Liver (tissue), 9 donors: Measurements from ENCODE around the gene KLHDC3. TPM values are rescaled to one million over a fixed set of nuclear protein-coding genes. Genes with fewer than 3 reads are reported as not detected.

Source experiments
- DNase-seq: peaks from one replicate; pipeline ENCODE4 v3.0.0-alpha.2; 2017; ENCODE audit warnings: low spot score
- H3K27ac ChIP-seq, 2 donors: one replicate each; pipeline ENCODE4 v1.7.0; 2013; ENCODE audit warnings: inconsistent platforms in 2 of 2, low read length in 2 of 2, control low read depth in 1 of 2, low read depth in 1 of 2, mild to moderate bottlenecking in 1 of 2
- H3K27me3 ChIP-seq, 4 donors: one replicate each; pipeline versions ENCODE4 v1.6.1 to v1.7.0; 2013; ENCODE audit warnings: low read length in 3 of 4, inconsistent platforms in 1 of 4, mild to moderate bottlenecking in 1 of 4, moderate library complexity in 1 of 4; ENCODE audit not compliant: control insufficient read depth in 4 of 4, insufficient read depth in 4 of 4
- H3K36me3 ChIP-seq, 4 donors: one replicate each; pipeline versions ENCODE4 v1.6.1 to v1.7.0; 2013; ENCODE audit warnings: low read length in 3 of 4, mild to moderate bottlenecking in 3 of 4, low read depth in 1 of 4, moderate library complexity in 1 of 4; ENCODE audit not compliant: control insufficient read depth in 4 of 4, insufficient read depth in 3 of 4
- H3K4me1 ChIP-seq, 4 donors: one replicate each; pipeline versions ENCODE4 v1.6.1 to v1.7.0; 2013; ENCODE audit warnings: low read length in 3 of 4, mild to moderate bottlenecking in 3 of 4, moderate library complexity in 1 of 4; ENCODE audit not compliant: control insufficient read depth in 4 of 4, insufficient read depth in 4 of 4
- H3K4me3 ChIP-seq, 3 donors: one replicate each; pipeline versions ENCODE4 v1.6.1 to v1.7.0; 2013; ENCODE audit warnings: low read length in 3 of 3, control low read depth in 1 of 3, low read depth in 1 of 3, mild to moderate bottlenecking in 1 of 3
- H3K9ac ChIP-seq, 2 donors: one replicate each; pipeline ENCODE4 v1.7.0; 2013; ENCODE audit warnings: low read length in 2 of 2, mild to moderate bottlenecking in 2 of 2, moderate library complexity in 2 of 2, control low read depth in 1 of 2, low read depth in 1 of 2
- H3K9me3 ChIP-seq, 4 donors: one replicate each; pipeline versions ENCODE4 v1.6.1 to v1.7.0; 2013; ENCODE audit warnings: low read length in 3 of 4; ENCODE audit not compliant: control insufficient read depth in 4 of 4
- EGR1 ChIP-seq, 2 donors: IDR thresholded peaks; 2 replicates each; pipeline ENCODE4 v1.6.1; 2016 to 2018; ENCODE audit warnings: antibody characterized with exemption in 2 of 2, low read depth in 2 of 2
- FOXA1 ChIP-seq: IDR thresholded peaks from 2 replicates; pipeline ENCODE4 v1.6.1; 2016; ENCODE audit warnings: antibody characterized with exemption
- FOXA2 ChIP-seq: IDR thresholded peaks from 2 replicates; pipeline ENCODE4 v1.6.1; 2016; ENCODE audit warnings: antibody characterized with exemption
- HNF4A ChIP-seq, 2 donors: conservative IDR thresholded peaks; 2 replicates each; pipeline ENCODE4 v1.6.1; 2016; ENCODE audit warnings: antibody characterized with exemption in 2 of 2, mild to moderate bottlenecking in 2 of 2
- HNF4G ChIP-seq: IDR thresholded peaks from 2 replicates; pipeline ENCODE4 v1.6.1; 2016; ENCODE audit warnings: antibody characterized with exemption
- JUND ChIP-seq, 2 donors: IDR thresholded peaks; 2 replicates each; pipeline ENCODE4 v1.6.1; 2016; ENCODE audit warnings: antibody characterized with exemption in 2 of 2
- NR2F2 ChIP-seq: IDR thresholded peaks from 2 replicates; pipeline ENCODE4 v1.6.1; 2016; ENCODE audit warnings: antibody characterized with exemption
- RAD21 ChIP-seq, 2 donors: IDR thresholded peaks; 2 replicates each; pipeline ENCODE4 v1.6.1; 2016; ENCODE audit warnings: antibody characterized with exemption in 2 of 2, mild to moderate bottlenecking in 2 of 2
- REST ChIP-seq: IDR thresholded peaks from 2 replicates; pipeline ENCODE4 v1.6.1; 2016; ENCODE audit warnings: antibody characterized with exemption, mild to moderate bottlenecking
- RXRA ChIP-seq, 2 donors: IDR thresholded peaks; 2 replicates each; pipeline ENCODE4 v1.6.1; 2017 to 2018; ENCODE audit warnings: antibody characterized with exemption in 2 of 2, mild to moderate bottlenecking in 1 of 2
- SP1 ChIP-seq: IDR thresholded peaks from 2 replicates; pipeline ENCODE4 v1.6.1; 2018; ENCODE audit warnings: antibody characterized with exemption, mild to moderate bottlenecking
- TAF1 ChIP-seq: conservative IDR thresholded peaks from 2 replicates; pipeline ENCODE4 v1.6.1; 2016; ENCODE audit warnings: antibody characterized with exemption, mild to moderate bottlenecking
- YY1 ChIP-seq: IDR thresholded peaks from 2 replicates; pipeline ENCODE4 v1.6.1; 2016; ENCODE audit warnings: antibody characterized with exemption, mild to moderate bottlenecking
- ZBTB33 ChIP-seq: IDR thresholded peaks from 2 replicates; pipeline ENCODE4 v1.6.1; 2016; ENCODE audit warnings: antibody characterized with exemption
- WGBS: extraction: QIAGEN DNeasy Blood & Tissue Kit; methylation state at CpG from one replicate; pipeline ENCODE4 v1.1.7; 2013; 5-methylcytosine and 5-hydroxymethylcytosine counted together
- polyA plus RNA-seq, 2 donors: library from polyadenylated mRNA; stranded (reverse) in 1 of 2; unstranded in 1 of 2; fragments of 200-250 nt in 1 of 2; fragments of >200 nt in 1 of 2; fragmentation: Nextera tagmentation in 1 of 2; extraction: Ambion mirVana in 1 of 2; gene quantifications; one replicate each; pipeline versions ENCODE4 v1.2.1 to v1.2.3, GENCODE V29; 2013 to 2015
- total RNA-seq, 2 donors: library from RNA; depleted of rRNA; stranded (reverse); fragments of >200 nt; gene quantifications; one replicate each; pipeline ENCODE4 v1.2.3, GENCODE V29; 2014
- TF ChIP-seq, protein P1 (sequence below): IDR thresholded peaks from 2 replicates; pipeline ENCODE4 v1.6.1; 2016; ENCODE audit warnings: antibody characterized with exemption
- TF ChIP-seq, protein P2 (sequence below): fragments of 150-350 bp; IDR thresholded peaks from 2 replicates; pipeline ENCODE4 v1.5.1; 2017; ENCODE audit warnings: improper control_type of control experiment, low read depth, low read length; ENCODE audit not compliant: missing input control
- TF ChIP-seq, protein P3 (sequence below): IDR thresholded peaks from 2 replicates; pipeline ENCODE4 v1.6.1; 2016; ENCODE audit warnings: antibody characterized with exemption
- donor health status: healthy.
- donor health status: healthy.
- donor health status: healthy.
- donor health status: healthy.
- donor health status: healthy.

KLHDC3 gene
- total and polyA plus RNA-seq, 4 donors = 30.9 to 66.5 (median 50.6) TPM

GRCh38 chr6:42968126-42968701 is 45.8 kb upstream of the KLHDC3 start:
- TF ChIP-seq FOXA2 (no peak), HNF4G (no peak), HNF4A (conservative IDR thresholded peaks at IDR 0.05) (no peak), NR2F2 (no peak)
- TF ChIP-seq, protein P1, sequence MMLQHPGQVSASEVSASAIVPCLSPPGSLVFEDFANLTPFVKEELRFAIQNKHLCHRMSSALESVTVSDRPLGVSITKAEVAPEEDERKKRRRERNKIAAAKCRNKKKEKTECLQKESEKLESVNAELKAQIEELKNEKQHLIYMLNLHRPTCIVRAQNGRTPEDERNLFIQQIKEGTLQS = no peak
- TF ChIP-seq, protein P2, sequence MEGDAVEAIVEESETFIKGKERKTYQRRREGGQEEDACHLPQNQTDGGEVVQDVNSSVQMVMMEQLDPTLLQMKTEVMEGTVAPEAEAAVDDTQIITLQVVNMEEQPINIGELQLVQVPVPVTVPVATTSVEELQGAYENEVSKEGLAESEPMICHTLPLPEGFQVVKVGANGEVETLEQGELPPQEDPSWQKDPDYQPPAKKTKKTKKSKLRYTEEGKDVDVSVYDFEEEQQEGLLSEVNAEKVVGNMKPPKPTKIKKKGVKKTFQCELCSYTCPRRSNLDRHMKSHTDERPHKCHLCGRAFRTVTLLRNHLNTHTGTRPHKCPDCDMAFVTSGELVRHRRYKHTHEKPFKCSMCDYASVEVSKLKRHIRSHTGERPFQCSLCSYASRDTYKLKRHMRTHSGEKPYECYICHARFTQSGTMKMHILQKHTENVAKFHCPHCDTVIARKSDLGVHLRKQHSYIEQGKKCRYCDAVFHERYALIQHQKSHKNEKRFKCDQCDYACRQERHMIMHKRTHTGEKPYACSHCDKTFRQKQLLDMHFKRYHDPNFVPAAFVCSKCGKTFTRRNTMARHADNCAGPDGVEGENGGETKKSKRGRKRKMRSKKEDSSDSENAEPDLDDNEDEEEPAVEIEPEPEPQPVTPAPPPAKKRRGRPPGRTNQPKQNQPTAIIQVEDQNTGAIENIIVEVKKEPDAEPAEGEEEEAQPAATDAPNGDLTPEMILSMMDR = no peak
- 93% methylated on average over 12 of the region's 12 CpGs for WGBS
- H3K36me3 ChIP-seq = peaks cover 10 to 40% (median 25%) of the 10 kb centered on the region in 4 donors
- H3K4me3 ChIP-seq = no peak overlapping the region
- H3K9ac ChIP-seq = no peak overlapping the region
- no peaks in the 10 kb centered on the region for H3K27me3 ChIP-seq
- DNase-seq = no peak
- H3K27ac ChIP-seq = no peak overlapping the region
- H3K9me3 ChIP-seq = no peaks in the 10 kb centered on the region
- peaks cover 0 to 9% (median 2%) of the 10 kb centered on the region in 4 donors for H3K4me1 ChIP-seq

GRCh38 chr6:42968783-42969182 is 45.3 kb upstream of the KLHDC3 start:
- peaks cover 10 to 36% (median 21%) of the 10 kb centered on the region in 4 donors for H3K36me3 ChIP-seq

More at GRCh38 chr6:42968783-42969182, 45.3 kb upstream of the KLHDC3 start:
- 81% methylated on average over 4 of the region's 4 CpGs for WGBS
- no peaks in the 10 kb centered on the region for H3K9me3 ChIP-seq
- DNase-seq = no peak
- TF ChIP-seq FOXA2 (no peak), REST (no peak), RAD21 (IDR thresholded peaks at IDR 0.05) (no peak), HNF4G (no peak), ZBTB33 (no peak), TAF1 (no peak), EGR1 (IDR thresholded peaks at IDR 0.05; ENCODE audit: low read depth in 2 of 2) (no peak), YY1 (no peak), FOXA1 (no peak), JUND (IDR thresholded peaks at IDR 0.05) (no peak), NR2F2 (no peak), HNF4A (conservative IDR thresholded peaks at IDR 0.05) (no peak), RXRA (IDR thresholded peaks at IDR 0.05) (no peak), SP1 (no peak)
- TF ChIP-seq, protein P2 = no peak
- TF ChIP-seq, protein P3, sequence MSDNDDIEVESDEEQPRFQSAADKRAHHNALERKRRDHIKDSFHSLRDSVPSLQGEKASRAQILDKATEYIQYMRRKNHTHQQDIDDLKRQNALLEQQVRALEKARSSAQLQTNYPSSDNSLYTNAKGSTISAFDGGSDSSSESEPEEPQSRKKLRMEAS = no peak
- TF ChIP-seq, protein P1 = no peak
- peaks cover 0 to 9% (median 1%) of the 10 kb centered on the region in 4 donors for H3K4me1 ChIP-seq
- no peak overlapping the region for H3K9ac ChIP-seq
- H3K27me3 ChIP-seq = no peaks in the 10 kb centered on the region
- H3K4me3 ChIP-seq = no peak overlapping the region
- no peak overlapping the region for H3K27ac ChIP-seq
